ENCODE measurements around the gene ABCA10. TPM values are rescaled to one million over a fixed set of nuclear protein-coding genes. Genes with fewer than 3 reads are reported as not detected.

Gene ABCA10
- total RNA-seq, 4 donors from 2014 or later = 0.23 to 7.8 (median 1.9) TPM

DNA sequence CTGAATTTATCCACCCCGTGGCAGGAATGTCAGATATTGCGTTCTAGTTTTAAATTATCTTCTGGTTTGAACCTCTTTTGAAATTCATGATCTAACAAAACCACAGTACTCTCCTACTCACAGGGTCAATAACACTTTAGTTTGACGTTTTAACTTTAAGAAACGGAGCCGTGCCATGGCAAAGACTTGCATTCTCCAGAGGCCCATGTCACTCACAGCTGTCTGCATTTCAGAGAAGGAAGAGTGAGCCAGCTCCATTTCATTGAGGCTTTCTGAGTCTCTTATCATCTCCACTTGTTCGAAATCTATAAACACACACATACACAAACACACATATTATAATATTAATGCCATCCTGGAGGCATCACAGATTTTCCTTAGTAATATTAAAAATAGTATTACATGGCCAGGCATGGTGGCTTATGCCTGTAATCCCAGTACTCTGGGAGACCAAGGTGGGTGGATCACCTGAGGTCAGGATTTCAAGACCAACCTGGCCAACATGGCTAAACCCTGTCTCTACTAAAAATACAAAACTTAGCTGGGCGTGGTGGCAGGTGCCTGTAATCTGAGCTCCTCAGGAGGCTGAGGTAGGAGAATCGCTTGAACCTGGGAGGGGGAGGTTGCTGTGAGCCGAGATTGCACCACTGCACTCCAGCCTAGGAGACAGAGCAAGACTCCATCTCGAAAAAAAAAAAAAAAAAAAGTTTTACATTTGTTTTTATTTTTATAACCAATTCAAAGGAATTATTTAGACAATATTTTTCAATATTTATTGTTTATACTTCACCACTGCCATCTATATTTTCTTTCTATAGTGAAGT, 122.5 kb downstream of the ABCA10 start:
- Histone ChIP-seq H3K36me3 (no peaks in the 10 kb centered on the region), H3K4me3 (no peak overlapping the region), H3K27ac (no peak overlapping the region), H3K4me1 (no peaks in the 10 kb centered on the region), H3K9me3 (no peaks in the 10 kb centered on the region), H3K27me3 (no peaks in the 10 kb centered on the region)
- intact Hi-C loops (cut with DNase I) = no loop called here
- no peak for DNase-seq
- WGBS, 2 donors = 82 to 83% methylated on average over 10 of the region's 10 CpGs
- TF ChIP-seq, protein P1, sequence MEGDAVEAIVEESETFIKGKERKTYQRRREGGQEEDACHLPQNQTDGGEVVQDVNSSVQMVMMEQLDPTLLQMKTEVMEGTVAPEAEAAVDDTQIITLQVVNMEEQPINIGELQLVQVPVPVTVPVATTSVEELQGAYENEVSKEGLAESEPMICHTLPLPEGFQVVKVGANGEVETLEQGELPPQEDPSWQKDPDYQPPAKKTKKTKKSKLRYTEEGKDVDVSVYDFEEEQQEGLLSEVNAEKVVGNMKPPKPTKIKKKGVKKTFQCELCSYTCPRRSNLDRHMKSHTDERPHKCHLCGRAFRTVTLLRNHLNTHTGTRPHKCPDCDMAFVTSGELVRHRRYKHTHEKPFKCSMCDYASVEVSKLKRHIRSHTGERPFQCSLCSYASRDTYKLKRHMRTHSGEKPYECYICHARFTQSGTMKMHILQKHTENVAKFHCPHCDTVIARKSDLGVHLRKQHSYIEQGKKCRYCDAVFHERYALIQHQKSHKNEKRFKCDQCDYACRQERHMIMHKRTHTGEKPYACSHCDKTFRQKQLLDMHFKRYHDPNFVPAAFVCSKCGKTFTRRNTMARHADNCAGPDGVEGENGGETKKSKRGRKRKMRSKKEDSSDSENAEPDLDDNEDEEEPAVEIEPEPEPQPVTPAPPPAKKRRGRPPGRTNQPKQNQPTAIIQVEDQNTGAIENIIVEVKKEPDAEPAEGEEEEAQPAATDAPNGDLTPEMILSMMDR (IDR thresholded peaks at IDR 0.05) = no peak
- no peak for TF ChIP-seq POLR2A (IDR thresholded peaks at IDR 0.05)

DNA sequence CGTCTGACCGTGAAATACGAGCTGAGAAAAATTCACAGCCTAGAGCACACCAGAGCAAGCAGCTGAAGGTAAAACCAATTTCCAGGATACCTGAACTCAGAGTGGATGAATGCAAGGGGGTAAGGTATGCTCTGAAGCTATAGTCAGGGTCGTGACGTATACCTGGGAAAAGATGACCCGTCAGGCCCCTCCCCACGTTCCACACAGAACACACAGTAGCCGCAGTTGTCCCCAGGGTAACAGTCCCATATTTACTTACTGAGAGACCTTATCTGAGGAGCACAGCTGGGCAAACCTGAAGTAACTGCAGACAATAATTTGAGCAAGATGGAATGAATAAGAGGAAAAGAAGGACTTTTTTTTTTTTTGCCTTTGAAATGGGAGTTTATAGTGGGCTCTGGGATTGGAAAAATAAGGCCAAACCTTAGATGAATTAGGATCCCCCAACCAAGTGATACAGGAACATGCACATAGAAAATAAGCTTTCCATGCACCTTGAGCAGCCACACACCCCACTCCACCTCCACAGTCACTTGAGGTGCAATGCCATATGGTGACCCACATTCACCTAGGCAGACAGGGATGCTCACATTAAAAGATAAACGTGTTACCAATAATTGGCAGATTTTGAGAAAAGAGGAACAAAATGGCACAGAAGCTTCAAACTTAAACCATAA, 124.9 kb downstream of the ABCA10 start:
- Histone ChIP-seq H3K4me3 (no peak overlapping the region), H3K9me3 (no peaks in the 10 kb centered on the region), H3K36me3 (no peaks in the 10 kb centered on the region), H3K27me3 (no peaks in the 10 kb centered on the region), H3K4me1 (no peaks in the 10 kb centered on the region), H3K27ac (no peak overlapping the region)
- WGBS, 2 donors = 85 to 87% methylated on average over 9 of the region's 9 CpGs
- DNase-seq = no peak
- intact Hi-C loops (cut with DNase I) = no loop called here
- TF ChIP-seq, protein P1 (IDR thresholded peaks at IDR 0.05) = no peak
- TF ChIP-seq POLR2A (IDR thresholded peaks at IDR 0.05) = no peak

DNA sequence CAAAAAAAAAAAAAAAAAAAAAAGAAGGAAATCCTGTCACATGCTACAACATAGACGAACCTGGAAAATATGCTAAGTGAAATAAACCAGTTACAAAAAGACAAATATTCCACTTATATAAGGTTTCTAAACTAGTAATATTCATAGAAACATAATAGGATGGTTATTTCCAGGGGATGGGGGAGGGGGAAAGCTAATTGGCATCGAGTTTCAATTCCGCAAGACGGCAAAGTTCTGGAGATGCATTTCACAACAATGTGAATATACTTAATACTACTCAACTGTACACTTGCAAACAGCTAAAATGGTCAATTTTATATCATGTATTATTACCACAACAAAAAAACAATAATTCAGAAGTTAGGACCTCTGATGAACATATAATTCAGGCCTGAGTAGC, 130.0 kb downstream of the ABCA10 start:
- DNase-seq = no peak
- no peaks in the 10 kb centered on the region for H3K4me1 ChIP-seq
- H3K36me3 ChIP-seq = peaks cover 0 to 5% (median 3%) of the 10 kb centered on the region in 3 donors
- TF ChIP-seq, protein P1 (IDR thresholded peaks at IDR 0.05) = no peak
- TF ChIP-seq POLR2A (IDR thresholded peaks at IDR 0.05) = no peak
- no peaks in the 10 kb centered on the region for H3K9me3 ChIP-seq
- 75 to 90% methylated on average over 4 of the region's 4 CpGs for WGBS, 2 donors
- H3K27me3 ChIP-seq = no peaks in the 10 kb centered on the region
- no peak overlapping the region for H3K4me3 ChIP-seq
- intact Hi-C loops (cut with DNase I) = no loop called here
- H3K27ac ChIP-seq = no peak overlapping the region

Small RNA genes within 50 kb of the gene (small RNA-seq; reads per million reads assigned to genes)
- gene MIR4524B = 0 to 0.07 (median 0) reads per million in 4 donors

Other genes starting within 250 kb of the ABCA10 start
- 10 to 100 TPM in 1 of 4 donors, 1 to 10 TPM in 2, under 1 TPM in 1; 0.34 to 17.4 (median 5.3) TPM for gene ABCA9, start 167.9 kb downstream of the ABCA10 start, total RNA-seq
- 10 to 100 TPM in 2 of 4 donors, 1 to 10 TPM in 2; 4.2 to 52.1 (median 8.9) TPM for gene ABCA6, start 86.9 kb downstream of the ABCA10 start, total RNA-seq
- 10 to 100 TPM; 20.0 to 60.7 (median 28.1) TPM for gene ABCA5, start 98.3 kb upstream of the ABCA10 start, total RNA-seq
- gene MAP2K6, start 185.9 kb upstream of the ABCA10 start, total RNA-seq = 10 to 100 TPM in 1 of 4 donors, 1 to 10 TPM in 3; 1.5 to 15.0 (median 2.5) TPM

Measured in esophagus squamous epithelium (tissue), 5 donors.